GM12878 (cell line): Measurements from ENCODE around the gene MYOCD.

Experiments
- MAX ChIP-seq: IDR thresholded peaks from 2 replicates; pipeline ENCODE4 v1.6.1; 2012; ENCODE audit warnings: low read depth, low read length, improper control_type of control experiment
- POLR2A ChIP-seq: IDR thresholded peaks from 2 replicates; pipeline ENCODE4 v1.6.1; 2011; ENCODE audit warnings: low read depth, mild to moderate bottlenecking, low read length
- REST ChIP-seq: IDR thresholded peaks from 2 replicates; pipeline ENCODE4 v1.6.1; 2012; ENCODE audit warnings: mild to moderate bottlenecking, low read depth, low read length
- TF ChIP-seq, protein P1 (sequence below), 3 experiments: IDR thresholded peaks in 2 of 3; conservative IDR thresholded peaks in 1 of 3; 2 replicates each; pipeline ENCODE4 v1.5.1; 2011; ENCODE audit warnings: low read depth in 3 of 3, low read length in 3 of 3, mild to moderate bottlenecking in 3 of 3, control low read depth in 2 of 3, moderate library complexity in 2 of 3, inconsistent platforms in 1 of 3, mixed read lengths in 1 of 3; ENCODE audit not compliant: control insufficient read depth in 2 of 3, insufficient read depth in 1 of 3; ENCODE audit errors: extremely low read depth in 1 of 3

GRCh38 chr17:12637745-12638651, 27.7 kb upstream of the MYOCD start:
- TF ChIP-seq, protein P1, sequence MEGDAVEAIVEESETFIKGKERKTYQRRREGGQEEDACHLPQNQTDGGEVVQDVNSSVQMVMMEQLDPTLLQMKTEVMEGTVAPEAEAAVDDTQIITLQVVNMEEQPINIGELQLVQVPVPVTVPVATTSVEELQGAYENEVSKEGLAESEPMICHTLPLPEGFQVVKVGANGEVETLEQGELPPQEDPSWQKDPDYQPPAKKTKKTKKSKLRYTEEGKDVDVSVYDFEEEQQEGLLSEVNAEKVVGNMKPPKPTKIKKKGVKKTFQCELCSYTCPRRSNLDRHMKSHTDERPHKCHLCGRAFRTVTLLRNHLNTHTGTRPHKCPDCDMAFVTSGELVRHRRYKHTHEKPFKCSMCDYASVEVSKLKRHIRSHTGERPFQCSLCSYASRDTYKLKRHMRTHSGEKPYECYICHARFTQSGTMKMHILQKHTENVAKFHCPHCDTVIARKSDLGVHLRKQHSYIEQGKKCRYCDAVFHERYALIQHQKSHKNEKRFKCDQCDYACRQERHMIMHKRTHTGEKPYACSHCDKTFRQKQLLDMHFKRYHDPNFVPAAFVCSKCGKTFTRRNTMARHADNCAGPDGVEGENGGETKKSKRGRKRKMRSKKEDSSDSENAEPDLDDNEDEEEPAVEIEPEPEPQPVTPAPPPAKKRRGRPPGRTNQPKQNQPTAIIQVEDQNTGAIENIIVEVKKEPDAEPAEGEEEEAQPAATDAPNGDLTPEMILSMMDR (IDR thresholded peaks at IDR 0.05 in 2 of 3, conservative IDR thresholded peaks at IDR 0.05 in 1 of 3; ENCODE audit: control insufficient read depth in 2 of 3, extremely low read depth in 1 of 3, insufficient read depth in 1 of 3, low read depth in 3 of 3, low read length in 3 of 3) = no peak
- TF ChIP-seq POLR2A (no peak), MAX (no peak), REST (no peak)
